Frontal cortex (tissue), 4 donors: ENCODE data around the gene MAPKAPK2. TPM values are rescaled to one million over a fixed set of nuclear protein-coding genes. Genes with fewer than 3 reads are reported as not detected.

Experiments
- DNase-seq, 2 donors: peaks; one replicate each; pipeline ENCODE4 v3.0.0; 2012; ENCODE audit warnings: low spot score in 2 of 2
- FAIRE-seq: peaks from 2 replicates; lab custom pipeline; 2012; peaks lifted over from hg19 to GRCh38; lab: Jason Lieb, UNC
- total RNA-seq: library from RNA; depleted of rRNA; stranded (reverse); fragments of >200 nt; gene quantifications from one replicate; pipeline ENCODE4 v1.2.3, GENCODE V29; 2014
- donor health status: control.
- donor health status: control.
- donor health status: control.

The MAPKAPK2 gene
- total RNA-seq, 1 donor from 2014 or later: 7.3 TPM

DNA sequence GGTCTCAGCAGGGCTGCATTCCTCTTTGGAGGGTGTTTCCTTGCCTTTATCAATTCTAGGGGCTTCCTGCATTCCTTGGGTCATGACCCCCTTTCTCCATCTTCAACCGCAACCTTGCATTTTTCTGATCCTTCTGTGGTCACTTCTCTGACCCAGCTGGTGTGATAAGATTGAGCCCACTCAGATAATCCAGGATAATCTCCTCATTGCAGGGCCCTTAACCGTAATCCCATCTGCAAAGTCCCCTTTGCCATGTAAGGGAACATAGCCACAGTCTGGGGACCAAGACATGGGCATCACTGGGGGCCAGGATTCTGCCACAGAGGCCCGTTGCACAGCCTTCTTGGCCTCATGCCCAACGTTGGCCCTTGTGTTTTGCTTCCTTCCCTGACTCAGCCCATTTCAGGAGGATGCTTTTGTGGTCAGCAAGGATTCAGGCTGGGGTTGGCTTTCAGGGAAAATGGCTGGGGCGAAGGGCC, 50.9 kb downstream of the MAPKAPK2 start:
- no peak for FAIRE-seq
- DNase-seq: no peak

DNA sequence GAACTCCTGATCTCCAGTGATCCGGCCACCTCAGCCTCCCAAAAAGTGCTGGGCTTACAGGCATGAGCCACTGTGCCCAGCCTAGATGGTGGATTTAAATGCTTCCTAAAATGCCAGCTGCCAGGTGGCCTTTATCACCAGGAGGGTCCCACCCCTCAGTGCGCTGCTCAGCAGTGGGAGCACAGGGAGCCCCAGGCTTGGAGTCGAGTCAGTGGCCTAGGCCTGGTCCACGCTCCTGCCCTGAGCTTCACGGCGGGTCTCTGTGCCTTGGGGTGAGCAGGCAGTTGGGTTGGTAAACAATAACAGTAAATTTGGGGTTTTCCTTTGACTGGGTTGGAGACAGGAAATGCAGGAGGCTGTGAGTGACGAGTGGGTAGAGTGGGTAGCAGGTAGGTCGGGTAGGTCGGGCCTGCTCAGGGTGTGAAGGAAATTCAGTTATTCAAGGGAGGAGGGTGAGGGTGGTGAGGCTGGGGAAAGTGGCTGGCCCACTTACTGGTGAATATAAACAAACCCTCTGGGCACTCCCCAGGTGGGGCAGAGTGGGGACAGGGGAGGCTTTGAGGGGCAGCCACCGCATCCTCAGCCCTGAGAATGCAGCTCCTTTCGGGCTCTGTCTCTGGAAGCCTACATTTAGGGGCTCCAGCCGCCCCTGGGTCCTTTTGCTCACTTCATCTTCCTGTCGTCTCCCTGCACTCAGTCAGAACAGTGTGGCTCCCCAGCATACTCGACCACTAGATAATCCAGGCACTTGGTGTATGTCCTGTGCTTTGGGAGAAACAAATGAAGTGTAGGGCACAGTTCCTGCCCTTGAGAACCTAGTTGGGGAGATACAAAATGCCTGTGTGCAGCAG, 52.4 kb downstream of the MAPKAPK2 start:
- DNase-seq: no peak
- no peak for FAIRE-seq

DNA sequence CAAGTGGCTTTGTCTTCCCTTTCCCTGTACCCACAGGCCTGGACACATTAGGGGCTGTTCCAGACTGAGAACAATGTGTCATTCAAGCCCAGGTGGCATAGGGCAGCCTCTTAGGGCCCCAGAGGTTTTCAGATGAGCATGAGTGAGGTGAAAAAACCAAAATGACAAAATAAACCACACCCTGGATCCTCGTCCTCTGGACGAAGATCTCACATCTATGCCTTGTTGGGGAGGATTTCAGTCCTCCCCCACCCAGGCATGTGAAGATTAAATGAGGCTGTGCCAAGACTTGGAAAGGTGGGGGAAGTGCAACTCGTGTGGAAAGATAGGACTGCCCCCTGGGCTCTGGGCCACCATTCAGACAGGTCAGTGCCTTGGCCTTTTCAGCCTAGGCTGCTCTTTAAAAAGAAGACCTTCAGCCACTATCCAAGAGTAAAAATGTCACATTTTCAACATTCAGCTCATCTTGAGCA, 53.1 kb downstream of the MAPKAPK2 start:
- FAIRE-seq (no peak), DNase-seq (no peak)

DNA sequence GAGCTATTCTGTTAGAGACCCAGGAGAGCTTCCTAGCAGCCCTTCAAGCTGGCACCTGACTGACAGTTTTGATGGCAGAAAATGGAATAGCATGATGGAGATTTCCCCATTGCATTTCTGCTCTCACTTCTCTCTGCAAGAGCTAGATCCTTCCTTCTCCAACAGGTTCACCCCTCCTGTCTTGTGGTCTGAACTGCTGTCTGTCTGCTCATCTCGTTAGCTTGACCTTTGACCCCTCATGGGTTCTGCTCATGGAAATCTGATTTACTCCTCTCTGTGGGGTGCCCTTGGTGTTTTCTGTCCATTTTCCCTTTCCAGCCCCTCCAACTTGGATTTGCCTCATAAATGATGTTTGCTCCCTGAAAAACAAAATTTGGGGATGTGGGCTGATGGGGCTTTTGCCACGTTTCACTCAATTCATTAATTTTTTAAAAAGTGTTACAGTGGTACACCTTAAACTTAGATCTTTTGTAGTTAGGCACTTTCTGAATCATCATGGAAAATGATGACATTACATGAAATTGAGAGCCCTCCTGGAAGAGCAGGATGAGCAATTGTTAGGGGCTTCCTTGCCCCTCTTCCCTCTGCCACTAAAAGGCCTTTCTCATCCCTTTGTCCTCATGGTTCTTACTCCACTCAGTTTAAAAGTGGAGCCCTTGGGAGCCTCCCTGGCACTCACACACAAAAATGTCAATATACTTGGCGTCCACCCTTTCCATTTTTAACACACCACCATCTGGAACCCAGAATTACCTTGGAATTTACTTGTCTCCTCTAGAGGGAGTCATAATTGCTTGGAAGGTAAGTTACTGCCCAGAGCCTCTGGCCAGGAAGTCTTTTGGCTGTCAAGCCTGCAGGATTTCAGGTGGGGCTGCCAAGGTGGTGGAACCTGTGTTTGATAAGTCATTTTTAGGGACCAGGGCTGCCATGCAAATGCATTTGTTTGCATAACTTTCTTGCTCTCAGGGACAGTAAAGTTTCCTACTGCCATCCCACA, 54.0 kb downstream of the MAPKAPK2 start:
- no peak for DNase-seq
- FAIRE-seq: no peak

DNA sequence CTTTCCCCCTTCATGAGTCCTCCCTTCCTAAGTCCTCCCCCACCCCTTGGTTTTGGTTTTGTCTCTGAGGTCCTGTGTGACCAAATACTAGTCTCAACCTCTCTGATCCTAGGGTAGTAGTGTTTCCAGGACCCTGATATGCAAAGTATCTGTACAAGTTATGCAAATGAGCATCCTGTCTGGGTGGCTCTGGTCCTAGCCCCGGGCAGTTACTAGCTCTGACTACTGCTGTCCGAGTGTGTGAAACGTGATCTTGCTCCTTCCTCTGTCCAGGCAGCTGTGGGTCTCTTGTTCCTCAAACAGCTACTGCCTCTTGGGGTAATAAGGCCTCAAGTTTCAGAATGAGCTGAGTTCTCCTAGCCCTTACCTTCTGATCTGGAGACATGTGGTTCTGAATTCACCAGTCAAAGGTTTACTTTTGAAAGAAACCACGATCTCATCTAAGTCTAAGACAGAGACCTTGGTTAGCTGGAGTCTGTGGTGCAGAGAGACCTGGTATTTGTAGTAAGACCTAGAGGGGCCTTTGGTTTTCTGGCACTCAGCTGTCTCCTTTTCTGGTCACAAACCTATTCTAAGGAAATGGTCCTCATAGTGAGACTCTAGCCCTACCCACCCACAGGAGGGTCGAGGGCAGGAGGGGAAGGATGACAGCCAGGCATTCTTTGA, 54.8 kb downstream of the MAPKAPK2 start:
- no peak for DNase-seq
- FAIRE-seq: no peak

DNA sequence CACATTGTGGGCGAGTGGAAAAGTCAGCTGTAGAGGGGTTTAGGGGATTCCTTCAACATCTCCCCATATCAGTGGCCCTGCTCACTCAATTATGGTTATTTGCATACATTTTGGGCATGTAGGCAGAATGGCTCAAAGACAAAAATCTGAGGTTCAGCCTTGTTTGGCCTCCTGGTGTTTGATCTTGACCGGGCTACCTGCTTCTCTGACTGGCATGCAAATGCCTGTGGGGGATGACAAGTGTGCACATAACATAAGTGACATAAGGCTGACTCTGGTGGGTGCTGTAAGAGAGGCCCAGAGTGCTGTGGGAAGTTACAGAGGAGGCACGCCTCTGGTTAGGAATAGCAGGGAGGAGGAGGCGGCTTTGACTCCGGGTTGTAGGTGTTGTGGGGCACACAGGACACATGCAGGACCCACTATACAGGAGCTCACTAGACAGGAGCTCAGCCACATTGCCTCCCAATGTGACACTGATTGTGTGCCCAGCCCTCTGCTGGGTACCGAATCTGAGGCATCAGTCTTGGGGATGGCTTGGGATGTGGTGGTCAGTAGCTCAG, 56.5 kb downstream of the MAPKAPK2 start:
- DNase-seq (no peak), FAIRE-seq (no peak)

DNA sequence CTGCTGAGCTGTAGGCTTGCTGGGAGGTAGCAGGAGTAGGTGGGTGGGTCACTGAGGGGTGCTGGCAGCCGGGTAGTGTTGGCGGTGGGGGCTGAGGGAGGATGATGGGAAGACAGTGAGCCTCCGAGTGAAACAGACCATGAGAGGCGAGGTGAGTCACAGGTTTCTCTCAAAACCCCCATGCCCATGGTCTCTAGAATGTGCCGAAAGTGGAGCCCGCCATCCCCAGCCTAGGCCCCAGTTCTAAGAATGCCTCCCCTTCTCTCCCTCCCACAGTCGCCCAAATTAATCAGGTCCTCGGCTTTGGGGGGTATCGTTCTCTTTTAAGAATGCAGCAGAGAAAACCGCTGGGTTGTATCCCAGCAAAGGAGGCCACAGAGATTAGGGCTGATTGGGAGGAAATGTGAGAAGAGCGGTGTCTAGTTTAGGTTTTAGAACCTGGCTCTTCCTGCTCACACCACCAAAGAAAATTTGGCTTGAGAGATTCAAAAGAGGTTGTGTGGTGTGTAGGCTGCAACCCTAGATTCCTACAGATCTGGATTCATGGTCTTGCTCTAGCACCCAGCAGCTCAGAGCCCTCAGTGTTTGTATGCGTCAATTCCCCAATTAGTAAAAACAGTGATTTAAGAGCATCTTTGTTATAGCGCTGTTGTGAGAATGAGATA, 58.1 kb downstream of the MAPKAPK2 start:
- FAIRE-seq: no peak
- DNase-seq: no peak

DNA sequence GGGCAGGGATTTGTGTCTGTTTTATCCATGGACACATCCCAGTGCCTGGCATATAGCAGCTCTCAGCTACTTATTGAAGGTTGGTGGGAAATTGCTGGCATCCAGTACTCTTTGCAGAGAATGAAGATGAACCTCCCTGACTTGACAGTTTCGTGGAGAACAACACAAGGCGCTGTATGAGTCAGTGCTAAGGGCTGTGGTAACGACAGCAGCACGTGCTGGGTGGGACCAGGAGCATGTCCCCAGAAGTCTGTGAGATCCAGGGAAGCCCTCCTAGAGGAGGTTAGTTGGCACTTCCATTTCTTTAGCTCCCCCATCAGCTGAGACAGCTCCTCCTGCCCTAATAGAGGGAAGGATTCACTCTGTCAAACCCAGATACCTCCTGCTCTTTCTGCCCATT, 60.0 kb downstream of the MAPKAPK2 start:
- FAIRE-seq (no peak), DNase-seq (no peak)

DNA sequence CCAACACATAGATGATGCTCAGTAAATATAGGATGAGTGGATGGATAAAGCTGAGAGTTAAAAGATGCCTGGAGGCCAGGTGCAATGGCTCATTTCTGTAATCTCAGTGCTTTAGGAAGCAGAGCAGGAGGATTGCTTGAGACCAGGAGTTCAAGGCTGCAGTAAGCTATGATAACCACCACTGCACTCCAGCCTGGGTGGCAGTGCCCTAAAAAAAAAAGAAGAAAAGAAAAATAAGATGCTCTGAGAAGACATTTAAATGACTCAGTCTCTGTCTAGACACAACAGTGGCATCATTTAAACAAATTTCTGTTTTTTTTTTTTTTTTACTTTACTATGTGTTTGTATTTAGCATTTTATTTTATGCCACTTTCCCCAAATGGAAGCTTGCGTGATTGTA, 60.6 kb downstream of the MAPKAPK2 start:
- FAIRE-seq (no peak), DNase-seq (no peak)

DNA sequence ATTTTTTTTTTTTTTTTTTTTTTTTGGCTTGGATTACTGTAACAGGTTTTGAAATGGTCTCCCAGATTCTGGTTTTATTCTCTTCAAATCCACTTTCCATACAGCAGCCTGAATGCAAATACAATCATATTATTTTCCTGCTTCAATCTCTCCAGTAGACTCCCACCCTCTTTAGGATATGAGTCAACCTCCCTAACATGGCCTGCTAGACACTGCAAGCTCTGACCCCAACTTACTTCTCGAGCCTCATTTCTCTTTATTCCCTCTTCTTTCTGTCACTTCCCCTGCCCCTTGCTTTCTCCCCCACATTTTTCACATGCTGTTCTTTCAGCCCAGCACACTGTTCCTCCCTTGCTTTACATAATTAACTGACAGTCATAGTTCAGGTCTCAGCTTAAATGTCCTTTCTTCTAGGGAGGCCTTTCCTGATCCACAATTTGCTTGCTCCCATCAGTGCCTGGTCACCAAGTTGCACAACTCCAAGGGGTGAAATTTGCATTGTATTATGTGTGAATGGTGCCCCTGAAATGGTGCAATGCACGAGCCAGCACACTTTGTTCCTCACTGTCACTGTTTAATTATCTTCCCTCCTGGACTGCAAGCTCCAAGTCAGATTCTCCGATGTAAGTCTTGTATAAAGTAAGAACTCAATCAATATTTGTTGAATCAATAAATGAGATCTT, 63.8 kb downstream of the MAPKAPK2 start:
- FAIRE-seq (no peak), DNase-seq (no peak)

DNA sequence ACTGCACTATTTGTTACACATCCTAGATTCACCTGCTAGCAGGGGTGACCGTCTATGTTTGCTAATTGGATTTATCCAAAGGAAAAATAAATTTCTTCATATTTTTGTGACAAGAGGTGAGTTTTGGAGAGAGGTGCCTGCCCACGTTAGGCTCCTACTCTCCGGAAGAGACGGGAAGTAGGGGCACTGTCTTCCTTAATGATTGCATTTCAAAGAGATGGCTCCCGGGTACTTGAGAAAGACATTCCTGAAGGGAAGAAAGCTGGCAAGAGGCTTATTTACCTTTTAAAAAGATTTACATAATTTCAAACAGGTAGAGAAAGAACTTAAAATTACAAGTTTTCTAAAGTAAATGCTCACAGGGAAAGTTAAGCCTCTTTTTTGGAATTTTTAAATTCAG, 67.2 kb downstream of the MAPKAPK2 start:
- no peak for DNase-seq
- no peak for FAIRE-seq

DNA sequence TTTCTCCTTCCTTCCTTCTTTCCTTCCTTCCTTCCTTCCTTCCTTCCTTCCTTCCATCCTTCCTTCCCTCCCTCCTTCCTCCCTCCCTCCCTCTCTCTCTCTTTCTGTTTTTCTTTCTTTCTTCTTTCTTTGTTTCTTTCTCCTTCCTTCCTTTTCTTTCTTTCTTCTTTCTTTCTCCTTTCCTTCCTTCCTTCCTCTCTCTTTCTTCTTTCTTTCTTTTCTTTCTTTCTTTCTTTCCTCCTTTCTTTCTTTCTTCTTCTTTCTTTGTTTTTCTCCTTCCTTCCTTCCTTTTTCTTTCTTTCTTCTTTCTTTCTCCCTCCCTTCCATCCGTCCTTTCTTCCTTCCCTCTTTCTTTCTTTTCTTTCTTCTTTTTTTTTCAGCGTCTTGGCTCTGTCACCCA, 67.8 kb downstream of the MAPKAPK2 start:
- FAIRE-seq: no peak
- DNase-seq: no peak

DNA sequence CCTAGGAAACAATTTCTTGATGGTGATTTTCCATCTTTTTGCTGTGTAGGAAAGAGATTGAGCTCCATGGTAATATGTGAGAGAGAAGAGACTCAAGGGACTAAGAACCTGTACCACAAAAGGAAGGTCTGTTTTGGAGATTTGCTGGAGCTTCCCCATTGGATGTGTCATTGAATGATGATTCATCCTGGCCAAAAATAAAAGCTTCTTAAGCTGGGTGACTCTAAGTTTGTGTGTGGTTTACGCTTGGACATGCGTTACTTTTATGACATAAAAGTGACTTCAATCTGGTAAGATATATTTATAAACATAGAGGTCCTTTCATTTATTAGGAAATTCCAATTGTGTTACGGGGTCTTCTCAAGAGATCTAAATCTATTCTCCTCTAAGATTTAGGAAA, 68.4 kb downstream of the MAPKAPK2 start:
- DNase-seq: no peak
- no peak for FAIRE-seq

DNA sequence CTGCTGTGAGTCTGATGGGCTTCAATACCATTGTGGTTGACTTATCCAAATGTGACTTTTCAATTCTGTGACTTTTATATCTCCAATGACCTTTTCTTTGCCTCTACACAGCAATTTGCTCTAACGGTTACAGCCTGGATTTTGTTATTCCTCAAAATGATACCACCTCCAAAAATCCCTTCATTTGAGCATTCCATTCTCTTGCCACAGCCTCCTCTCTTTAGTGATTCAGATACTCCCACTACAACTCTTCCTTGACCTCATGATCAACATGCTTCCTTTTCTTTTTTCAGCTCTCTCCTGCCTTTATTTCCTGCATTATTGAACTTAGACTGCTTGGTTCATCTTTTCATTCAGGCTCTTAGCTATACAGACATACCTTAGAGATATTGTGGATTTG, 69.3 kb downstream of the MAPKAPK2 start:
- no peak for DNase-seq
- FAIRE-seq: no peak

DNA sequence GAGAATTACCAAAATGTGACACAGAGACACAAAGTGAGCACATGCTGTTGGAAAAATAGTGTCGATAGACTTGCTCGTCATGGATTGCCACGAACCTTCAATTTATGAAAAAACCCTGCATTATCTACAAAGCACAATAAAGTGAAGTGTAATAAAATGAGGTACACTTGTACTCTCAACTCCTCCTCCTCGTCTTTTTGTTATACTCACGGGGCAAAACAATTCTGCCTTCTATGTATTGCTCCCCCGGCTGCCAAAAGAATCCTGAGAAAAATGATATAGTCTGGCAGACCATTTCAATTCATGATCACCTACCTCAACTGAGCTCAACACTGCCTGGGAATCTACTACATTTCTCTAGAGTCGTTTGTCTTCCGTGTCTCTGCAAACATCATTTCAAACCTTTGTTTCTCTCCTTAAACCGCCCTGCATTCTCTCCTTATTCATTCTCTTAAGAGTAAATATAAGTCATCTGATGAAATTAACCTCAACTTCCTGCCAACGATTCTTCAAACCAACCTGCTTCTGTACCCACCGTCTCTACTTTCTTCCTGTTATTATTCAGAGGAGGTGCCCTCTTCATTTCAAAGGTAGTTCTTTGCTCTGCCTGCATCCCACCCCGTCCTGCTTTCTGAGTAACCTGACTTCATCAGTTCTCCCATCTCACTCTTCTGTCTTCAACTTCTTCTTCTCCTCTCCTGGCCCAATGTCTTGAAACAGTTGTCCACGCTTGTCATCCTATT, 73.0 kb downstream of the MAPKAPK2 start:
- DNase-seq (no peak), FAIRE-seq (no peak)

DNA sequence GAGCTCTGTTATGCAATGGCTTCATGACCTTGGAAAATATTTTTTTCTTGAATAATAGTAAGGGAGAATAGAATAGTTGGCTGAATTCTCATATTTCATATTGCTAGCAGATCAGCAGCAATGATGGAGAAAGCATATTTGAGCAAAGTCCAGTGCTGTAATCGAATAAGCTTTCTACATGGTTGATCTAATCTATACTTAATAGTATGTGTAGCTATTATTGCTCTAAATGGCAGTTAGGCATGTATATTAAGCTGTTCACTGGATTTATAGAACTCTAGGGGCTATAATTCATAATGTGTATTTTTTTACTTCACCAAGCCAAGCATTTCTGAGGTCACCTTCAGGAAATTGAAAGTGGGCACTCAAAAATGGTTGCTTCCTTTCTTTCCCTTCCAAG, 75.9 kb downstream of the MAPKAPK2 start:
- DNase-seq: no peak
- no peak for FAIRE-seq

DNA sequence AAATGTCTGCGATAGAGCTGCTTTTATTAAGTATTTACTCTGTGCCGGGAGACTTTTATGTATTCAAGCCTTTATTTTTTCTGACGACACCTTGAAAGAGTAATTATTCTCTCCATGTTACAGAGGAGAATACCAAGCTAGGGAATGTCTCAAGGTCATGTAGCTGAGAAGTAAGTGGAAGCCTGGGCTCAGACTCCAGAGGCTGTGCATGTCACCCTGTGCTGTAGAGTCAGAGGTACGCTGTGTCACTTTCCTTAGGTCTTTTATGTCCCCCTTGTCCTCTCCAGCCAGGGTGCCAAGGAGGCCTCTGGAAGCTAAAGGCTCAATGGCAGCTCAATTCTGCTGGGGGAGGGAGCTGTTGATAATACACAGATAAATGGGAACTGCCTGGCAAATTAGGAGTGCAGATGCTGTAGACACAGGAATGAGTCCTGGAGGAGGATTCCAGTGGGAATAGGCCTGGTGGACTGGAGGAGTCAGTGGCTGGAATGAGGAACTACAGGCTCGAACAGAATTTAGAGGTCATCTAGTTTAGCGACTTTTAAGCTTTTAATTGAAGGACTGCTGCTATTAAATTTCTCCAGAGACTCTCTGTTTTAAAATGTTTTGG, 76.6 kb downstream of the MAPKAPK2 start:
- no peak for DNase-seq
- FAIRE-seq: no peak
